ELF-1 (cell line): ENCODE data around the gene AXIN1.

ENCODE experiments used
- DNase-seq: peaks from one replicate; pipeline ENCODE4 v3.0.0-alpha.2; 2016; ENCODE audit warnings: low read depth, low spot score

Gene AXIN1

DNA sequence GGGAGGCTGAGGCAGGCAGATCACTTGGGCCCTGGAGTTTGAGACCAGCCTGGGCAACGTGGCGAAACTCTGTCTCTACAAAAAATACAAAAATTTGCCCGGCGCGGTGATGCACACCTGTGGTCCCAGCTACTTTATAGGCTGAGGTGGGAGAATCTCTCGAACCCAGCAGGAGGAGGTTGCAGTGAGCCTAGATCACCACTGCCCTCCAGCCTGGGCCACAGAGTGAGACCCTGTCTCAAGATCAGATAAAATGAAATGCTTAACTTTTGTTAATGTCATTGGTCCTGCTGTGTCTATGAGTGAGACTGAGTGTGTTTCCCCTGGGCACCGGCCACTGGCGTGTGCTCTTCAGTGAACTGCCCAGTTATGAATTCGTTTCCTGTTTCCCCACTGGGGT, 107.4 kb downstream of the AXIN1 start:
- DNase-seq = no peak

GRCh38 chr16:243348-243747, 109.2 kb downstream of the AXIN1 start:
- no peak for DNase-seq

DNA sequence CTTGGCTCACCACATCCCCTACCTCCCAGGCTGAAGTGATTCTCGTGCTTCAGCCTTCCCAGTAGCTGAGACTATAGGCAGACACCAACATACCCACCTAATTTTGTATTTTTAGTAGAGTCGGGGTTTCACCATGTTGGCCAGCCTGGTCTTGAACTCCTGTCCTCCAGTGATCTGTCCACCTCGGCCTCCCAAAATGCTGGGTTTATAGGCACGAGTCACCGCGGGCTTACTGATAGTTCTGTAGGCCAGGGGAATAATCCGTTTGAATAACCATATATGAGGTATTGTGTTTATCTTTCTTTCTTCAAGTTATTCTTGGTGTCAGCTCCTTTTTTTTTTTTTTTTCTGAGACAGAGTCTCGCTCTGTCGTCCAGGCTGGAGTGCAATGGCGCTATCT, 110.2 kb downstream of the AXIN1 start:
- no peak for DNase-seq

GRCh38 chr16:240559-240958, 112.0 kb downstream of the AXIN1 start:
- DNase-seq = no peak

- DNase-seq = no peak
Observed at GRCh38 chr16:239948-240277, 112.6 kb downstream of the AXIN1 start.
